ENCODE results near the gene RCOR3.
A peak's percentile ranks its signal among the peaks of the same experiment; 100 is the strongest.

Gene RCOR3

GRCh38 chr1:211326140-211326527, 67.0 kb downstream of the RCOR3 start:
- DNase-seq = no peak

DNA sequence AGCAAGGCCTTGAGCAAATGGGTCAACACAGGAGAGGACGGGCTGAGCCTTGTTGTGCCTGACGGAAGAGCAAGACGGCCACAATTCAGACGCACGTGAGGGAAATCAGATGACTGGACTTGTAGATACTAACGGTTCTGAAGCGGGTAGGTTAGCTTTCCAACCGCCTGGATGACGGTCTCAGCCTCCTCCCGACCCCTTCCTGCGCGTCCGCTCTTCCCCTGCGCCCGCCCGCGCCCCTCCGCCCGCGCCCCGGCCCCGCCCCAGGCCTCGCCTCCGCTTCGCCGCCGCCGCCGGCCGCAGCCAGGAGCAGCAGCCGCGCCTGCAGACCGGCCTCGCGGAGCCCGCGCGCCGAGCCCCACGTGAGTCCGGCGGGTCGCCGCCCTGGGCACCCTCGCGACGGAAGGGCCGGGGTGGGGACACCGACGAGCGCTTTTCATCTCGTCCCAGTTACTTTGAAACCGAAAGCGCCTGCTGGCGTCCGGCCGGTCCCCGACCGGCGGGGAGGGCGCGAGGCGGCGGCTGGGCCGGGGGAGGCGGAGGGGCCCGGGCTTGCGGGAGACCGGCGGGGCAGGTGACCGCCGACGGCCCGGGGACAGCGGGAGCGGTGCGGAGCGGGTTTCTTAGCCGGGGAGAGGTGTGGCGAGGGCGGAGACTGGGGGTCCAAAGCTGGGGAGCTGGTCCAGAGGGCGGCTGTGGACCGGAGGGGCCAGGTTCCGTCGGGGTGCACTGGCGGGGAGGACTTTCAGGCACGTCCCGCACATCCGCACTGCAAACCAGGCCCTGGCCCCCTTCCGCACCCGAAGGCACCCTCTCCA, 67.6 kb downstream of the RCOR3 start, which contains the start of gene TRAF5:
Gene TRAF5, plus strand, starts transcription at position 306 of the 818 bp plus-strand sequence. CDS start 26,407 bp downstream, outside the sequence.
- DNase-seq = peak in 3 of 4 experiments; percentile 18 to 27 (median 25)

DNA sequence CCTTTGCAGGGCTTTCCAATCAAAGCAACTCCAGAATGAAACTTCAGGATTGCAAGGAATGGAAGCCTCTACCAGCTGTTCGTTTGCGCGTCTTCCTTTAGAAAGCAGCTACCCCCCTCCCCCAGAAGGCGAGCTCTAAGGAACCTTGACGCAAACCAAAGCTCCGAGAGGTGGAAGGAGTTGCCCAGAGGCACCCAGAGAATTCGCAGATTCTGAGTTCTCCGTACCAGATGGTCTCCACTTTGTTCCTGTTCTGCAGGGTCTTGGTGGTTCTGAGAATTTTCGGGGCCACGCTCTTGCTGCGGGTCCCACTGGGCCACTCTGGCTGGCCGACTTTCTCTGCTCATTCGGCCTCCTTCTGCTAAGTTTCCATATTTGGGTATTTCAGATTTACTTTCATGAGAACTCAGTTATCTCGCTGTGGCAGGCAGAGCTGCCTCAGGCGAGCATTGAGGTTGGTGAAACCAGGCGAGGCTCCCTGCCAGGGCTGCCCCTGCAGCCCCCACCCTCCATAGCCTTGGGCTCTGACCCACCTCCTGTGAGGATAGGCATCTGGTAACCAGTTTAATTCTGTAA, 68.3 kb downstream of the RCOR3 start:
- DNase-seq = no peak

DNA sequence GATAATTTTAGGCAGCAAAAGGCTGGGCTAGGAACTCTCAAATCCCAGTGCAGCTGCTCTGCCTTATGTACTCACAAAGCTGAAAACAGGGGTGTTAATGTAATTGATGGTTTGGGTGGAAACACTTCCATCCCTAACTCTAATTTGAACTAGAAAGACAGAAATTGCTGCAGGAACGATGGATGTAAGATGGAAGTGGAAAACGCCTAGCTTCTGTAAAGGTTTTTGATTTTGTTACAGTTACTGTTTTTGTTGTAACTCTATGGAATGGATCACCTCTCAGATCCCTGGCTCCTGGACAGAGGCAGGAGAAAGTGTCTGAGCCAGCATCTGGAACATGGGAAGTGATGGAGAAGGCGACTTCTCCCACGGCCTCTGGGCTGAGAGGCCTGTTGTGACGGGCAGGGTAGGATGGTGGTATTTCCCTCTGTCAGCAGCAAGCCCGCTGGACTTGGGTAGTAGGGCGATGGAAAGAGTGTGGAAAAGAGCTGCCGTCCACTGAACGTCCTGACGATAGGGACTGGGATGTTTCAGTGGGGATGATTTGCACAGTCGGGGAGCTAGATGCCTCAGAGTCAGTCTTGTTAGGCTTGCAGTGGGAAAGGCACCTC, 69.0 kb downstream of the RCOR3 start:
- no peak for DNase-seq

- DNase-seq = no peak
Observed at GRCh38 chr1:211328866-211329475, 69.8 kb downstream of the RCOR3 start.

DNA sequence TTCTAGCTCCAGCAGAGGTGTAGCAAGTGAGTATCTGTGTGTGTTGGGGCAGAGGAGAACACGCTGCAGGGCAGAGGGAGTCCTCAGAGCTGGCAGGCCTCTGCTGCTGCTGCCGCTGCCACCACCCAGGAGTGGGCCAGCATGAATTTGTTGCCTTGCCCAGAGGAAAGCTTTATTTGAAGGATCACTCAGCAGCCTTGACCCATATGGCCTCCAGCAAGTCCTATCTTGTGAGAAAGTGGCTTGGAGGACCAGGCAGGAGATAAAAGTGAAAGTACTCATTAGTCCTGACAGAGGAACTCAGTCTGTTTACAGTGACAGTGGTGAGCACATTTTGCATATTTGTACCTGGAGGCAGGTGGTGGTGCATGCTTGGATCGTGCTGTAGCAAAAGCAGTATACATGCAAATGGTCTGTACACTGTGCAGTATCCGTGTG, 70.6 kb downstream of the RCOR3 start:
- DNase-seq = no peak

GRCh38 chr1:211330282-211330936, 71.2 kb downstream of the RCOR3 start:
- DNase-seq = no peak

GRCh38 chr1:211331011-211331709, 72.0 kb downstream of the RCOR3 start:
- no peak for DNase-seq

GRCh38 chr1:211332036-211332616, 73.0 kb downstream of the RCOR3 start:
- DNase-seq = no peak

DNA sequence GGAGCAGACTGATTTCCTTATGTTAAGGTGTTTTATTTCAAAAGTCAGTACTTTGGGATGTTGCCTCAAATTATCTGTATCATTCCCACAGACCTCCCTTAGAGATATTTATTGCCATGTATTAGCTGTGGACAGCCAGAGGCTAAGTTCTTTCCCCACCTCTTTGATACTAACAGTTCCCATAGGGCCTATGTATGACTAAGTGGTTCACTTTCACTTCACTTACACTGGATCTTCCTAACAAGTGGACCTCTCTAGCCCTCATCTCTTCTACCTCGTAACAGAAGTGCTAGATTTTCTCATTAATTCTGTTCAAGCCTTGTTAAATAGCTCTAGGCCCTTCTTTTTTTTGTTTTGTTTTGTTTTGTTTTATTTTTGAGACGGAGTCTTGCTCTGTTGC, 73.7 kb downstream of the RCOR3 start:
- no peak for DNase-seq

- DNase-seq = no peak
Observed at GRCh38 chr1:211333906-211334305, 74.7 kb downstream of the RCOR3 start.

GRCh38 chr1:211334986-211335385, 75.8 kb downstream of the RCOR3 start:
- DNase-seq = no peak

DNA sequence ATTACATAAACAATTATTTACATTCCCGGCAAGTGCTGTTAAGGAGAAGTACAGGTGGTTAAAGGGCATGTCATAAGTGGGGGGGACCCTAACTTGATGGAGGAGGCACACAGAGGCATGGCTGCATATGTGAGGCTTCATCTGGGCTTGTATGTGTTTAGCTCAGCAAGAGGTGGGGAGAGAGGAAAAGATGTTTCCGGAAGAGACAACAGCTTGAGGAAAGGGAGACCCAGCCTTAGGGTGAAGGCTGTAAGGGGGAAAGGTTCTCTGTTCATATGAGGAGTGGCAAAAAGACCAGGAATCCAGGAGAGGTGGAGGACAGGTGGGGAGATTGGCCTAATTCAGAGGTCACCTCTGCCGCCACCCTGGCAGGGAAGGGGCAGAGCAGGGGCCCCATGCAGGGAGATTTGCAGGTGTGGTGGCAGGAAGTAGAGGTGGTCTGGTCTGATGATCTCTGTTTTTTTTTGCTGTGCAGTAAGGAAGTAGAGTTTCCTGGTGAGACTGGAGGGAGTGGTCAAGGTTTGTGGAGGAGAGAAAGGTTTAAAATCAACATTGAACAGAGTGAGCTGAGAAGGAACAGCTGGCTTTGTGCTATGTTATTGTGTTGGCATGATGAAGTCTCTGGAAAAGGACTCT, 76.5 kb downstream of the RCOR3 start:
- no peak for DNase-seq

GRCh38 chr1:211336161-211336560, 77.0 kb downstream of the RCOR3 start:
- no peak for DNase-seq

- DNase-seq = no peak
Observed at GRCh38 chr1:211336775-211337174, 77.6 kb downstream of the RCOR3 start.

- DNase-seq = no peak
Observed at GRCh38 chr1:211337430-211338223, 78.5 kb downstream of the RCOR3 start.

DNA sequence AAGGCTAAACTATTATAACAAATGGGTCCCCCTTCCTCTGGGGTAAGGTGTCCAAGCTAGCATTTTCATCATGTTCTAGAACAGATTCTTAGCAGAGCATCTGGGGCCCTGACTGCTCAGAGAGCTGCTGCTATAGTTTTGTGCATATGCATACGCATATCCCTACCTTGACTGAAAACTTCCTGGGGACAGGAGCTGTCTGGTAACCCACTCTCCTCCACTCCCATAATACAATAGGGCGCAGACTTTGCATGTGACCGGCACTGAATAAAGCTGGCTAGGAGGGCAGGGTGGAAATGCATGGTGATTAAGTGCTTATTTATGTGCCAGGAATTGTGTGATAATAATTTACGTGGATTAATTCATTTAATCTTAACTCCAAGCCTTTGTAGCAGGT, 79.1 kb downstream of the RCOR3 start:
- DNase-seq = no peak

GRCh38 chr1:211339631-211340041, 80.5 kb downstream of the RCOR3 start:
- no peak for DNase-seq

DNA sequence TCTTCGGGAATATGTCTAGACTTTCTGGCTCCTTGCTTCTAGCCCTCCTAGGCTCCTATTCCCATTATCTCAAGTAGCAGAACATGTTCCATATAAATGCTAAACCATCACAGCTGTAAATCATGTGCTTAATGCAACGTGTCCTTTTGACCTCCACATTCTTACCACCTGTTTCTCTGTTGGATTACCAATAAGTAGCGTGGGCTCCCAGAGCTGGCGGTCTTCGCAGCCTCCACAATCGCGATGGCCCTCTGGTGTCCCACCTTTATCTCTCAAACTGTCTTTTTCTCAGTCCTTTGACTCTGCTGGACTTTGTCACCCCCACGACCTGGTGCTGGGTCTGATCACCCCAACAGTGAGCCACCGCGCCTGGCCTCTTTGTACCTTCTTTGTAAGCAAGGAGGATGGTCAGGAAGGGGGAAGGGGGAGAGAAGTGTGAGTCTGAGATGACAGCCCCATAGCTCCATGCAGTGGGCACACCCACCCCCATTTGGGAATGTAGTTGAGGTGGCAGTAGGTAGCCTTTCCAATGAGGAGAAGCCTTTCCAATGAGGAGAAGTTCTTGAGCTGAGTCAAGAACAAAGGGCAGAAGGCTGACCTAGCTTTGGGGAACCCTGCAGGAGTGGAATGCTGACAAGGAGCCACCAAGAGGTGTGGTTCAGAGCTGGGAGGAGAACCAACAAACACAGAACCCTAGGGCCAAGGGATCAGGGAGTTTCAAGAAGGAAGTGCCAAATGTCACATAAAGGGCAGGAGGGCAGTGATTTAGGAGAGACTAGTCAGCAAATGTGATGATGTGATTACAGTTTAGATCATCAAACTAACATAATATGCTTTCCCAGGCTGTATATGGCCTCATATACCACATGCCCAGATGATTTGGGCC, 81.7 kb downstream of the RCOR3 start:
- no peak for DNase-seq

DNA sequence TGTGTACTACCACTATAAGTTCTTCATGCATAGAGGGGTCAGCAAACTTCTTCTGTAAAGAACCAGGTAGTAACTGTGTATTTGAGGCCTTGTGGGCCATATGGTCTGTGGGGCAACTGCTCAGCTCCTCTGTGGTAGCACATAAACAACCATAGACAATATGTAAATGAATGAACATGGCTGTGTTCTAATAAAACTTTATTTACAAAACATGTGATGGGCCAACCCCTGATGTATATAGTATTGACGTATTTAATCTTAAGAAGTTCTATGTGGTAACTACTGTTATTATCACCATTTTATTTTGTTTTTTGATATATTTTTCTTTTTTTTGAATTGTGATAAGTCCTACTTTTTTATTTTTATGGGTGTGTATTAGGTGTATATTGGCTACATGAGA, 82.8 kb downstream of the RCOR3 start:
- no peak for DNase-seq

Measured in activated CD4-positive, CD25-positive, alpha-beta regulatory T cell (primary cell).